Neutrophil (primary cell): Measurements from ENCODE around the gene POC1A.

ENCODE experiments used
- H3K27ac ChIP-seq: fragments of 200-600 bp; sonication (generic); 2 replicates; pipeline ENCODE4 v1.5.1; 2016; ENCODE audit warnings: mild to moderate bottlenecking, moderate library complexity
- H3K27me3 ChIP-seq: fragments of 200-600 bp; sonication (generic); 2 replicates; pipeline ENCODE4 v1.6.0; 2016; ENCODE audit warnings: mild to moderate bottlenecking
- H3K36me3 ChIP-seq: fragments of 200-600 bp; sonication (generic); 2 replicates; pipeline ENCODE4 v1.5.1; 2017
- H3K4me1 ChIP-seq, 2 experiments: fragments of 200-600 bp in 1 of 2; sonication (generic) in 1 of 2; 1 replicate in 1 of 2; 2 replicates in 1 of 2; pipeline versions ENCODE4 v1.5.1 to v1.6.1; 2013 to 2016; ENCODE audit warnings: low read depth in 1 of 2, low read length in 1 of 2, mild to moderate bottlenecking in 1 of 2, moderate library complexity in 1 of 2; ENCODE audit not compliant: control insufficient read depth in 1 of 2, insufficient read depth in 1 of 2
- H3K4me3 ChIP-seq, 2 experiments: fragments of 200-600 bp in 1 of 2; sonication (generic) in 1 of 2; 1 replicate in 1 of 2; 2 replicates in 1 of 2; pipeline ENCODE4 v1.5.1; 2013 to 2016; ENCODE audit warnings: low read depth in 1 of 2, low read length in 1 of 2, mild to moderate bottlenecking in 1 of 2, moderate library complexity in 1 of 2
- H3K9me3 ChIP-seq: fragments of 200-600 bp; sonication (generic); 2 replicates; pipeline ENCODE4 v1.5.1; 2016
- CTCF ChIP-seq: fragments of 200-600 bp; sonication (generic); IDR thresholded peaks from 2 replicates; pipeline ENCODE4 v1.5.1; 2016; ENCODE audit warnings: antibody characterized with exemption

The POC1A gene

GRCh38 chr3:52084954-52085680 lies 69.1 kb downstream of the POC1A start:
- H3K4me1 ChIP-seq = peaks cover 9 to 14% of the 10 kb centered on the region in 2 experiments
- H3K4me3 ChIP-seq = no peak overlapping the region
- H3K27me3 ChIP-seq = no peaks in the 10 kb centered on the region
- no peaks in the 10 kb centered on the region for H3K9me3 ChIP-seq
- peaks cover 12% of the 10 kb centered on the region for H3K36me3 ChIP-seq
- no peak overlapping the region for H3K27ac ChIP-seq
- no peak for TF ChIP-seq CTCF

GRCh38 chr3:52084216-52084945 lies 69.8 kb downstream of the POC1A start:
- no peak for TF ChIP-seq CTCF

GRCh38 chr3:52083556-52084087 lies 70.6 kb downstream of the POC1A start:
- Histone ChIP-seq H3K4me3 (no peak overlapping the region), H3K36me3 (peaks cover 12% of the 10 kb centered on the region)
- TF ChIP-seq CTCF = no peak

More at GRCh38 chr3:52084216-52084945, 69.8 kb downstream of the POC1A start:
- H3K27ac ChIP-seq = no peak overlapping the region
- no peaks in the 10 kb centered on the region for H3K9me3 ChIP-seq
- H3K4me1 ChIP-seq = peaks cover 9 to 14% of the 10 kb centered on the region in 2 experiments
- H3K36me3 ChIP-seq = peaks cover 12% of the 10 kb centered on the region
- H3K27me3 ChIP-seq = no peaks in the 10 kb centered on the region
- no peak overlapping the region for H3K4me3 ChIP-seq

GRCh38 chr3:52082951-52083350 lies 71.3 kb downstream of the POC1A start:
- TF ChIP-seq CTCF = no peak
- no peak overlapping the region for H3K27ac ChIP-seq
- H3K4me1 ChIP-seq = peaks cover 9% of the 10 kb centered on the region in 2 experiments
- peaks cover 12% of the 10 kb centered on the region for H3K36me3 ChIP-seq
- no peak overlapping the region for H3K4me3 ChIP-seq
- H3K9me3 ChIP-seq = no peaks in the 10 kb centered on the region
- no peaks in the 10 kb centered on the region for H3K27me3 ChIP-seq

More at GRCh38 chr3:52083556-52084087, 70.6 kb downstream of the POC1A start:
- H3K27me3 ChIP-seq = no peaks in the 10 kb centered on the region
- no peak overlapping the region for H3K27ac ChIP-seq
- peaks cover 9 to 14% of the 10 kb centered on the region in 2 experiments for H3K4me1 ChIP-seq
- no peaks in the 10 kb centered on the region for H3K9me3 ChIP-seq

- TF ChIP-seq CTCF = no peak
- Histone ChIP-seq H3K4me3 (no peak overlapping the region), H3K9me3 (no peaks in the 10 kb centered on the region), H3K27ac (no peak overlapping the region), H3K27me3 (no peaks in the 10 kb centered on the region), H3K4me1 (no peaks in the 10 kb centered on the region), H3K36me3 (peaks cover 12% of the 10 kb centered on the region)
Measured at GRCh38 chr3:52080830-52081719, 73.1 kb downstream of the POC1A start.
